ENCODE data around the gene ABCD1.

The ABCD1 gene

GRCh38 chrX:153775293-153776119, 50.9 kb downstream of the ABCD1 start:
- DNase-seq, result no peak

- DNase-seq, result no peak
Measured at GRCh38 chrX:153776120-153776599, 51.5 kb downstream of the ABCD1 start.

GRCh38 chrX:153776611-153777045, 52.0 kb downstream of the ABCD1 start:
- no peak for DNase-seq

GRCh38 chrX:153777261-153778090, 52.8 kb downstream of the ABCD1 start:
- no peak for DNase-seq

GRCh38 chrX:153778181-153778580, 53.5 kb downstream of the ABCD1 start:
- no peak for DNase-seq

- DNase-seq, result no peak
Measured at GRCh38 chrX:153778684-153779101, 54.0 kb downstream of the ABCD1 start.

- no peak for DNase-seq
Measured at GRCh38 chrX:153779891-153780677, 55.4 kb downstream of the ABCD1 start.

- DNase-seq, result no peak
Measured at GRCh38 chrX:153780678-153781427, 56.2 kb downstream of the ABCD1 start, which contains the start of gene SRPK3. Gene SRPK3, plus strand, starts transcription at chrX:153781041. Its CDS starts 46 bp downstream, at chrX:153781087.

GRCh38 chrX:153781428-153782047, 56.9 kb downstream of the ABCD1 start:
- DNase-seq, result no peak

- no peak for DNase-seq
Measured at GRCh38 chrX:153782313-153782712, 57.7 kb downstream of the ABCD1 start.

GRCh38 chrX:153782871-153783270, 58.2 kb downstream of the ABCD1 start:
- DNase-seq, result no peak

GRCh38 chrX:153783378-153784013, 58.8 kb downstream of the ABCD1 start:
- DNase-seq, result no peak

- DNase-seq, result no peak
Measured at GRCh38 chrX:153784325-153784967, 59.8 kb downstream of the ABCD1 start.

- DNase-seq, result no peak
Measured at GRCh38 chrX:153786669-153787068, 62.0 kb downstream of the ABCD1 start.

GRCh38 chrX:153789654-153790053, 65.0 kb downstream of the ABCD1 start:
- no peak for DNase-seq

GRCh38 chrX:153791104-153791852, 66.6 kb downstream of the ABCD1 start:
- no peak for DNase-seq

- no peak for DNase-seq
Measured at GRCh38 chrX:153792368-153792767, 67.7 kb downstream of the ABCD1 start.

GRCh38 chrX:153793291-153793690, 68.6 kb downstream of the ABCD1 start:
- DNase-seq, result no peak

All from CD4-positive, alpha-beta T cell treated with Interferon alpha-2 for 1 hour (primary cell).